Activated B cell treated with CpG ODN at 0.5 μM for 24 hours (primary cell): ENCODE measurements around the gene P2RY8. TPM values are rescaled to one million over a fixed set of nuclear protein-coding genes. Genes with fewer than 3 reads are reported as not detected.

ENCODE experiments used
- ATAC-seq: fragments of 200-7000 bp; cut with Tn5 transposase; one replicate; pipeline ENCODE4 v1.10.0; 2021; ENCODE audit warnings: low read depth, mild to moderate bottlenecking, moderate library complexity
- CTCF ChIA-PET: fragments of 350-600 bp; sonication (Branson Sonifier 250); formaldehyde crosslinking; loops from one replicate; lab custom pipeline; 2021; ENCODE audit warnings: antibody characterized with exemption; lab: Charles Lee
- POLR2A ChIA-PET: fragments of 350-600 bp; sonication (Branson Sonifier 250); formaldehyde crosslinking; loops from one replicate; lab custom pipeline; 2021; ENCODE audit warnings: antibody characterized with exemption; lab: Charles Lee
- DNase-seq: peaks from one replicate; pipeline ENCODE4 v3.0.0; 2022
- H3K27ac Mint-ChIP-seq: one replicate; pipeline ENCODE4 v1.8.0; 2020; ENCODE audit warnings: mixed read lengths
- H3K27me3 Mint-ChIP-seq: one replicate; pipeline ENCODE4 v1.8.0; 2021; ENCODE audit warnings: mixed read lengths
- H3K36me3 Mint-ChIP-seq: one replicate; pipeline ENCODE4 v1.8.0; 2021; ENCODE audit warnings: low read depth, mixed read lengths
- H3K4me1 Mint-ChIP-seq: one replicate; pipeline ENCODE4 v1.8.0; 2021; ENCODE audit warnings: mixed read lengths
- H3K4me3 Mint-ChIP-seq: one replicate; pipeline ENCODE4 v1.8.0; 2020; ENCODE audit warnings: mild to moderate bottlenecking, mixed read lengths
- H3K9me3 Mint-ChIP-seq: one replicate; pipeline ENCODE4 v1.8.0; 2020; ENCODE audit warnings: mixed read lengths
- CTCF ChIP-seq: fragments of 200-600 bp; IDR thresholded peaks from one replicate; pipeline ENCODE4 v1.8.0; 2022; ENCODE audit warnings: antibody characterized with exemption, mild to moderate bottlenecking
- intact Hi-C: fragments of 100-400 bp; cut with micrococcal nuclease; formaldehyde crosslinking; loops from one replicate; pipeline ENCODE4 v1.15.1; 2024
- total RNA-seq: library from RNA; stranded (reverse); gene quantifications from 2 replicates; pipeline ENCODE4 v1.2.3, GENCODE V29; 2022

The P2RY8 gene
- total RNA-seq, 1 donor from 2014 or later = 332 TPM

- DNase-seq (peak; percentile 14), ATAC-seq (no peak)
- ChIA-PET POLR2A (no interaction called here), CTCF (no interaction called here)
- Mint-ChIP-seq H3K27ac (no peak overlapping the region), H3K4me1 (peaks cover 87% of the 10 kb centered on the region), H3K27me3 (no peaks in the 10 kb centered on the region), H3K36me3 (peaks cover 62% of the 10 kb centered on the region), H3K4me3 (no peak overlapping the region), H3K9me3 (no peaks in the 10 kb centered on the region)
- intact Hi-C loops = loop anchor here (5.0 kb wide), 1 partner anchor 1057 kb away; no protein-coding TSS in a partner anchor
- TF ChIP-seq CTCF = no peak
These were observed 71.4 kb downstream of the P2RY8 start for GRCh38 chrX:1465286-1466231.

GRCh38 chrX:1464971-1465285 is 72.1 kb downstream of the P2RY8 start:
- Mint-ChIP-seq H3K9me3 (no peaks in the 10 kb centered on the region), H3K27me3 (no peaks in the 10 kb centered on the region), H3K27ac (peak overlapping the region; percentile 41), H3K4me1 (peaks cover 81% of the 10 kb centered on the region), H3K36me3 (peaks cover 59% of the 10 kb centered on the region), H3K4me3 (no peak overlapping the region)
- DNase-seq (no peak), ATAC-seq (no peak)
- intact Hi-C loops = loop anchor here (5.0 kb wide), 1 partner anchor 1057 kb away; no protein-coding TSS in a partner anchor
- ChIA-PET CTCF (no interaction called here), POLR2A (no interaction called here)
- TF ChIP-seq CTCF = no peak

- no peaks in the 10 kb centered on the region for H3K27me3 Mint-ChIP-seq
- H3K9me3 Mint-ChIP-seq = no peaks in the 10 kb centered on the region
- TF ChIP-seq CTCF = no peak
- H3K36me3 Mint-ChIP-seq = peaks cover 57% of the 10 kb centered on the region
- ChIA-PET POLR2A (no interaction called here), CTCF (no interaction called here)
- DNase-seq = peak; percentile 14
- H3K4me1 Mint-ChIP-seq = peaks cover 75% of the 10 kb centered on the region
- ATAC-seq = no peak
- H3K27ac Mint-ChIP-seq = peak overlapping the region; percentile 41
- intact Hi-C loops = no loop called here
- peak overlapping the region; percentile 11 for H3K4me3 Mint-ChIP-seq
These were observed 72.7 kb downstream of the P2RY8 start for GRCh38 chrX:1464041-1464970.

- Mint-ChIP-seq H3K4me3 (no peak overlapping the region), H3K27me3 (no peaks in the 10 kb centered on the region), H3K36me3 (peaks cover 54% of the 10 kb centered on the region), H3K27ac (peak overlapping the region; percentile 65), H3K4me1 (peaks cover 71% of the 10 kb centered on the region), H3K9me3 (no peaks in the 10 kb centered on the region)
- POLR2A ChIA-PET = no interaction called here
- ATAC-seq (no peak), DNase-seq (no peak)
- TF ChIP-seq CTCF = no peak
- CTCF ChIA-PET = no interaction called here
- intact Hi-C loops = no loop called here
These were observed 73.4 kb downstream of the P2RY8 start for GRCh38 chrX:1463581-1463980.
